A673 (cell line): ENCODE measurements around the gene MOGAT3. TPM values are rescaled to one million over a fixed set of nuclear protein-coding genes. Genes with fewer than 3 reads are reported as not detected.

Experiments used
- BruUV-seq: library from RNA; stranded (reverse); fragments of 400-500 nt; replicated peaks from 2 replicates; lab custom pipeline; 2021; lab: Mats Ljungman, UMichigan
- CTCF ChIA-PET: fragments of 300-600 bp; sonication (Branson Sonifier 250); formaldehyde crosslinking; loops from one replicate; lab custom pipeline; 2022; ENCODE audit warnings: antibody characterized with exemption; lab: Charles Lee
- POLR2A ChIA-PET: fragments of 300-600 bp; sonication (Branson Sonifier 250); formaldehyde crosslinking; loops from one replicate; lab custom pipeline; 2022; ENCODE audit warnings: antibody characterized with exemption; ENCODE audit not compliant: low non-redundant PET; lab: Charles Lee
- DNase-seq: peaks from one replicate; pipeline ENCODE4 v3.0.0-alpha.2; 2015; ENCODE audit warnings: low spot score
- H3K27ac ChIP-seq: fragments of 200-600 bp; sonication (generic); 2 replicates; pipeline ENCODE4 v1.5.1; 2016; ENCODE audit warnings: mixed run types, low read depth, mild to moderate bottlenecking, mixed read lengths, antibody characterized with exemption, low read length; ENCODE audit not compliant: poor library complexity, severe bottlenecking
- H3K27me3 ChIP-seq: fragments of 200-600 bp; sonication (generic); replicated peaks from 2 replicates; pipeline ENCODE4 v1.6.1; 2017; ENCODE audit warnings: mixed run types, low read depth, mild to moderate bottlenecking, mixed read lengths, antibody characterized with exemption, low read length; ENCODE audit not compliant: insufficient read depth, poor library complexity
- H3K36me3 ChIP-seq: fragments of 200-600 bp; sonication (generic); 2 replicates; pipeline ENCODE4 v1.6.1; 2016; ENCODE audit warnings: mixed run types, mild to moderate bottlenecking, mixed read lengths, antibody characterized with exemption, low read length; ENCODE audit not compliant: insufficient read depth, poor library complexity, severe bottlenecking
- H3K4me1 ChIP-seq: fragments of 200-600 bp; sonication (generic); 2 replicates; pipeline ENCODE4 v1.6.1; 2017; ENCODE audit warnings: mixed run types, mild to moderate bottlenecking, mixed read lengths, antibody characterized with exemption, low read length; ENCODE audit not compliant: insufficient read depth, poor library complexity, severe bottlenecking
- H3K4me3 ChIP-seq: fragments of 200-600 bp; sonication (generic); 2 replicates; pipeline ENCODE4 v1.5.1; 2016; ENCODE audit warnings: low read depth, mixed run types, mild to moderate bottlenecking, mixed read lengths, low read length; ENCODE audit not compliant: poor library complexity, severe bottlenecking
- H3K9me3 ChIP-seq: fragments of 200-600 bp; sonication (generic); 2 replicates; pipeline ENCODE4 v1.6.1; 2016; ENCODE audit warnings: mixed run types, low read depth, mild to moderate bottlenecking, mixed read lengths, antibody characterized with exemption, low read length; ENCODE audit not compliant: poor library complexity, severe bottlenecking
- CTCF ChIP-seq: fragments of 300-800, 200-600 bp; sonication (generic); conservative IDR thresholded peaks from 2 replicates; pipeline ENCODE4 v1.5.1; 2017; ENCODE audit warnings: low read depth, mild to moderate bottlenecking, antibody characterized with exemption, low read length, moderate library complexity, mixed read lengths
- EZH2 ChIP-seq: fragments of 200-600 bp; sonication (generic); IDR thresholded peaks from 2 replicates; pipeline ENCODE4 v1.6.1; 2017; ENCODE audit warnings: borderline replicate concordance, low read depth, mild to moderate bottlenecking, mixed read lengths, antibody characterized with exemption, low read length; ENCODE audit not compliant: poor library complexity, severe bottlenecking
- intact Hi-C: fragments of 100-400 bp; cut with micrococcal nuclease; formaldehyde crosslinking; loops from one replicate; pipeline ENCODE4 v1.10.0; 2022; ENCODE audit not compliant: unreplicated experiment
- total RNA-seq: library from RNA; stranded (reverse); gene quantifications from 2 replicates; pipeline ENCODE4 v1.2.3, GENCODE V29; 2021

MOGAT3 gene
- total RNA-seq, 1 experiment from 2014 or later = not detected

GRCh38 chr7:101245147-101245668 is 44.4 kb upstream of the MOGAT3 start:
- no peaks in the 10 kb centered on the region for H3K27me3 ChIP-seq
- H3K4me3 ChIP-seq = peak overlapping the region; percentile 86
- peak overlapping the region; percentile 87 for H3K27ac ChIP-seq
- BruUV-seq = TSS peak; percentile 83
- no peak for DNase-seq
- intact Hi-C loops = loop anchor here (2.0 kb wide), 3 partner anchors 26 to 350 kb away; partner anchors contain the start of genes ACHE and ZNHIT1
- CTCF ChIA-PET = interaction anchor here (1.9 kb wide), 1 partner anchor 102 kb away, joined by 19 read pairs; no protein-coding TSS in a partner anchor
- no peaks in the 10 kb centered on the region for H3K9me3 ChIP-seq
- peaks cover 7% of the 10 kb centered on the region for H3K36me3 ChIP-seq
- TF ChIP-seq CTCF (no peak), EZH2 (no peak)
- no peaks in the 10 kb centered on the region for H3K4me1 ChIP-seq
- POLR2A ChIA-PET = no interaction called here

GRCh38 chr7:101244375-101245146 is 43.7 kb upstream of the MOGAT3 start, which contains the start of gene FIS1:
TSS of gene FIS1 (minus strand) at chr7:101245081. CDS start at chr7:101245004, 77 bp downstream.
- POLR2A ChIA-PET = no interaction called here
- H3K4me1 ChIP-seq = no peaks in the 10 kb centered on the region
- H3K27me3 ChIP-seq = no peaks in the 10 kb centered on the region
- peaks cover 11% of the 10 kb centered on the region for H3K36me3 ChIP-seq
- intact Hi-C loops = loop anchor here (2.0 kb wide), 3 partner anchors 26 to 350 kb away; partner anchors contain the start of genes ACHE and ZNHIT1
- no TSS peak for BruUV-seq
- peak; percentile 94 for DNase-seq
- no peak for TF ChIP-seq EZH2
- TF ChIP-seq CTCF = peak; percentile 92
- H3K9me3 ChIP-seq = no peaks in the 10 kb centered on the region
- H3K4me3 ChIP-seq = peak within 1 kb of the TSS; percentile 86
- CTCF ChIA-PET = interaction anchor here (0.6 to 1.9 kb wide), 4 partner anchors 8 to 193 kb away, joined by 3 to 19 read pairs (median 5); partner anchors contain the start of genes PLOD3 and ZNHIT1
- H3K27ac ChIP-seq = peak within 1 kb of the TSS; percentile 87

GRCh38 chr7:101243646-101244374 is 43.0 kb upstream of the MOGAT3 start:
- Histone ChIP-seq H3K27ac (peak overlapping the region; percentile 87), H3K36me3 (peaks cover 9% of the 10 kb centered on the region), H3K4me3 (peak overlapping the region; percentile 86), H3K27me3 (no peaks in the 10 kb centered on the region), H3K4me1 (no peaks in the 10 kb centered on the region), H3K9me3 (no peaks in the 10 kb centered on the region)
- ChIA-PET CTCF (interaction anchor here (0.6 to 1.9 kb wide), 5 partner anchors 9 to 194 kb away, joined by 3 to 19 read pairs (median 4); partner anchors contain the start of genes PLOD3 and ZNHIT1), POLR2A (no interaction called here)
- TF ChIP-seq EZH2 (no peak), CTCF (no peak)
- DNase-seq = no peak
- no TSS peak for BruUV-seq
- intact Hi-C loops = loop anchor here (2.0 kb wide), 3 partner anchors 25 to 349 kb away; partner anchors contain the start of genes ACHE and ZNHIT1
